SK-N-SH (cell line): ENCODE results near the gene PKDCC.

Source experiments
- CTCF ChIP-seq: fragments of 200-600 bp; sonication (generic); IDR thresholded peaks from 2 replicates; pipeline ENCODE4 v1.6.1; 2017; ENCODE audit warnings: antibody characterized with exemption, mild to moderate bottlenecking, moderate library complexity
- ELF1 ChIP-seq: IDR thresholded peaks from 2 replicates; pipeline ENCODE4 v1.4.0; 2012
- EZH2phosphoT487 ChIP-seq: fragments of 200-600 bp; sonication (generic); IDR thresholded peaks from 2 replicates; pipeline ENCODE4 v1.6.1; 2017; ENCODE audit warnings: low read depth, mixed run types, mild to moderate bottlenecking, antibody characterized with exemption, moderate library complexity, borderline replicate concordance
- FOSL2 ChIP-seq: IDR thresholded peaks from 2 replicates; pipeline ENCODE4 v1.4.0; 2012; ENCODE audit warnings: low read depth, mild to moderate bottlenecking, moderate library complexity, borderline replicate concordance
- MEF2A ChIP-seq: IDR thresholded peaks from 2 replicates; pipeline ENCODE4 v1.4.0; 2012; ENCODE audit warnings: low read depth, borderline replicate concordance
- NFIC ChIP-seq: IDR thresholded peaks from 2 replicates; pipeline ENCODE4 v1.4.0; 2012; ENCODE audit warnings: borderline replicate concordance
- PBX3 ChIP-seq: IDR thresholded peaks from 2 replicates; pipeline ENCODE4; 2012
- RAD21 ChIP-seq: IDR thresholded peaks from 2 replicates; pipeline ENCODE4 v1.6.1; 2012; ENCODE audit warnings: mild to moderate bottlenecking, low read length
- RXRA ChIP-seq: IDR thresholded peaks from 2 replicates; pipeline ENCODE4 v1.4.0; 2012; ENCODE audit warnings: low read depth, mild to moderate bottlenecking, borderline replicate concordance
- SIN3A ChIP-seq: IDR thresholded peaks from 2 replicates; pipeline ENCODE4 v1.6.1; 2012; ENCODE audit warnings: low read depth, mild to moderate bottlenecking, low read length, moderate library complexity, borderline replicate concordance
- TCF12 ChIP-seq: IDR thresholded peaks from 2 replicates; pipeline ENCODE4 v1.4.0; 2012
- TEAD4 ChIP-seq: IDR thresholded peaks from 2 replicates; pipeline ENCODE4 v1.4.0; 2012; ENCODE audit warnings: mild to moderate bottlenecking, borderline replicate concordance; ENCODE audit not compliant: insufficient read depth
- YY1 ChIP-seq: IDR thresholded peaks from 2 replicates; pipeline ENCODE4 v1.4.0; 2012; ENCODE audit warnings: low read depth, mild to moderate bottlenecking
- TF ChIP-seq, protein P1 (sequence below): IDR thresholded peaks from 2 replicates; pipeline ENCODE4 v1.6.1; 2012; ENCODE audit warnings: mild to moderate bottlenecking, low read depth, low read length, moderate library complexity

GRCh38 chr2:42029639-42030199 is 18.1 kb upstream of the PKDCC start:
- TF ChIP-seq YY1 (no peak), MEF2A (no peak), PBX3 (no peak), CTCF (no peak), TEAD4 (no peak), NFIC (no peak), TCF12 (no peak), ELF1 (no peak), EZH2phosphoT487 (no peak), FOSL2 (no peak), SIN3A (no peak), RXRA (no peak), RAD21 (no peak)
- TF ChIP-seq, protein P1, sequence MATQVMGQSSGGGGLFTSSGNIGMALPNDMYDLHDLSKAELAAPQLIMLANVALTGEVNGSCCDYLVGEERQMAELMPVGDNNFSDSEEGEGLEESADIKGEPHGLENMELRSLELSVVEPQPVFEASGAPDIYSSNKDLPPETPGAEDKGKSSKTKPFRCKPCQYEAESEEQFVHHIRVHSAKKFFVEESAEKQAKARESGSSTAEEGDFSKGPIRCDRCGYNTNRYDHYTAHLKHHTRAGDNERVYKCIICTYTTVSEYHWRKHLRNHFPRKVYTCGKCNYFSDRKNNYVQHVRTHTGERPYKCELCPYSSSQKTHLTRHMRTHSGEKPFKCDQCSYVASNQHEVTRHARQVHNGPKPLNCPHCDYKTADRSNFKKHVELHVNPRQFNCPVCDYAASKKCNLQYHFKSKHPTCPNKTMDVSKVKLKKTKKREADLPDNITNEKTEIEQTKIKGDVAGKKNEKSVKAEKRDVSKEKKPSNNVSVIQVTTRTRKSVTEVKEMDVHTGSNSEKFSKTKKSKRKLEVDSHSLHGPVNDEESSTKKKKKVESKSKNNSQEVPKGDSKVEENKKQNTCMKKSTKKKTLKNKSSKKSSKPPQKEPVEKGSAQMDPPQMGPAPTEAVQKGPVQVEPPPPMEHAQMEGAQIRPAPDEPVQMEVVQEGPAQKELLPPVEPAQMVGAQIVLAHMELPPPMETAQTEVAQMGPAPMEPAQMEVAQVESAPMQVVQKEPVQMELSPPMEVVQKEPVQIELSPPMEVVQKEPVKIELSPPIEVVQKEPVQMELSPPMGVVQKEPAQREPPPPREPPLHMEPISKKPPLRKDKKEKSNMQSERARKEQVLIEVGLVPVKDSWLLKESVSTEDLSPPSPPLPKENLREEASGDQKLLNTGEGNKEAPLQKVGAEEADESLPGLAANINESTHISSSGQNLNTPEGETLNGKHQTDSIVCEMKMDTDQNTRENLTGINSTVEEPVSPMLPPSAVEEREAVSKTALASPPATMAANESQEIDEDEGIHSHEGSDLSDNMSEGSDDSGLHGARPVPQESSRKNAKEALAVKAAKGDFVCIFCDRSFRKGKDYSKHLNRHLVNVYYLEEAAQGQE: no peak
